D721Med (cell line): Measurements from ENCODE around the gene UNC93A.

Experiments used
- DNase-seq: peaks from one replicate; pipeline ENCODE4 v3.0.0; 2011; ENCODE audit warnings: low spot score; ENCODE audit not compliant: insufficient read length
- FAIRE-seq: peaks from 2 replicates; lab custom pipeline; 2011; peaks lifted over from hg19 to GRCh38; lab: Jason Lieb, UNC
- TF ChIP-seq, protein P1 (sequence below): IDR thresholded peaks from 2 replicates; pipeline ENCODE4 v1.5.1; 2012; ENCODE audit warnings: mild to moderate bottlenecking, control low read depth; ENCODE audit not compliant: insufficient read depth; ENCODE audit errors: missing control alignments

Gene UNC93A

DNA sequence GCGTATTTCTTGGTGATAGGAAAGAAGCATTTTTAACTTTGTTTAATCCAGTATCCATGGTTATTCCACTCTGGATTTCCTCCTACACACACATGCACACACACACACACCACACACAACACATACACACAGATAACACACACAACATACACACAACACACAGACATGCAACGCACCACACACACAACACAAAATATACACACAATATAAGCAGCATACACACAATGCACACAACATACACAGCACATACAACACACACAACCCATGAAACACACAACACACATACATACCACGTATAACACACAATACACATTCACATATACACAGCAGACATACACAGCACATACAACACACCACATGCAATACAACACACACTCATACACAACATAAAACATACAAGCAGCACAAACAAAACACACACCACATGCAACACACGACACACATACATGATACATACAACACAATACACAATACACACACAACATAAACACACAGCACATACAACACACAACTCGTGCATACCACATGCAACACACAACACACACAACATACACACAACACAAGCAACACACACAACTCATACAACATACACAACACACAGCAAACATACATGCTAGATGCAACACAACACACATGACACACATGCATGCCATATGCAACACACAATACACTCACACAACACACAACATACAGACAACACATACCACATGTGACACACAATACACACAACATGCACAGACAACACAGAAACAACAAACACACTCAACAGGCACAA lies 46.7 kb downstream of the UNC93A start:
- FAIRE-seq (no peak), DNase-seq (no peak)
- TF ChIP-seq, protein P1, sequence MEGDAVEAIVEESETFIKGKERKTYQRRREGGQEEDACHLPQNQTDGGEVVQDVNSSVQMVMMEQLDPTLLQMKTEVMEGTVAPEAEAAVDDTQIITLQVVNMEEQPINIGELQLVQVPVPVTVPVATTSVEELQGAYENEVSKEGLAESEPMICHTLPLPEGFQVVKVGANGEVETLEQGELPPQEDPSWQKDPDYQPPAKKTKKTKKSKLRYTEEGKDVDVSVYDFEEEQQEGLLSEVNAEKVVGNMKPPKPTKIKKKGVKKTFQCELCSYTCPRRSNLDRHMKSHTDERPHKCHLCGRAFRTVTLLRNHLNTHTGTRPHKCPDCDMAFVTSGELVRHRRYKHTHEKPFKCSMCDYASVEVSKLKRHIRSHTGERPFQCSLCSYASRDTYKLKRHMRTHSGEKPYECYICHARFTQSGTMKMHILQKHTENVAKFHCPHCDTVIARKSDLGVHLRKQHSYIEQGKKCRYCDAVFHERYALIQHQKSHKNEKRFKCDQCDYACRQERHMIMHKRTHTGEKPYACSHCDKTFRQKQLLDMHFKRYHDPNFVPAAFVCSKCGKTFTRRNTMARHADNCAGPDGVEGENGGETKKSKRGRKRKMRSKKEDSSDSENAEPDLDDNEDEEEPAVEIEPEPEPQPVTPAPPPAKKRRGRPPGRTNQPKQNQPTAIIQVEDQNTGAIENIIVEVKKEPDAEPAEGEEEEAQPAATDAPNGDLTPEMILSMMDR, result no peak

DNA sequence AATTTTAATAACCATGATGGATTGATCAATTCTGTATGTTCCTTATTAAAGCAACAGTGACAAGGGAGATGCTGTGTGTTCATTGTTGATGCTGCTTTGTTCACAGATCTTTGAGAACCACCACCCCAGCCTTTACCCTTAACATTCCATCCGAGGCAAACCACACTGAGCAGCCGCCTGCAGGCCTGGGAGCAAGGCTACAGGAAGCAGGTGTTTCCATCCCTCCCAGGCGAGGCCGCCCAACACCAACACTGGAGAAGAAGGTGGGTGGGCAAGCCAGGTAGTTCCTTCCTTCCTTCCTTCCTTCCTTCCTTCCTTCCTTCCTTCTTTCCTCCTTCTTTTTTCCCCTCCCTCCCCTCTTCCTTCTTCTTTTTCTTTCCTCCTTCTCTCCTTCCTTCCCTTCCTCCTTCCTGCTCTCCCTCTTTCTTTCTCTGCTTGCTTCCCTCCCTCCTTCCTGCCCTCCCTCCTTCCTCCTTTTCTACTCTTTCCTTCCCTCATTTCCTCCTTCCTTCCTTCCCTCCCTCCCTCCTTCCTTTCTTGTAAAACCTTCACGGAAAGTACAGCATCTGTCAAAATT lies 47.5 kb downstream of the UNC93A start:
- FAIRE-seq (no peak), DNase-seq (no peak)
- TF ChIP-seq, protein P1, result no peak

DNA sequence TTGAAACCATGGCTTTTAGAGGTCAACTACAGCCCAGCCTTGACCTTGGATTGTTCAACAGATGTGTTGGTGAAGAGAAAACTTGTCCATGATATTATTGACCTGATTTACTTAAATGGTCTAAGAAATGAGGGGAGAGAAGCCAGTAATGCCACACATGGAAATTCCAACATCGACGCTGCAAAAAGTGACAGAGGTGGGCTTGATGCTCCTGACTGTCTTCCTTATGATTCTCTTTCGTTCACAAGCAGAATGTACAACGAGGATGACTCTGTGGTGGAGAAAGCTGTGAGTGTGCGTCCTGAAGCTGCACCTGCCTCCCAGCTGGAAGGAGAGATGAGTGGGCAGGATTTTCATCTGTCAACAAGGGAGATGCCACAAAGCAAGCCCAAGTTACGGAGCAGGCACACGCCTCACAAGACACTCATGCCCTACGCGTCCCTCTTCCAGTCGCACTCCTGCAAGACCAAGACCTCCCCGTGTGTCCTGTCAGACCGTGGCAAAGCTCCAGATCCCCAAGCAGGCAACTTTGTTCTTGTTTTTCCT lies 50.0 kb downstream of the UNC93A start:
- TF ChIP-seq, protein P1, result no peak
- DNase-seq, result no peak
- no peak for FAIRE-seq

DNA sequence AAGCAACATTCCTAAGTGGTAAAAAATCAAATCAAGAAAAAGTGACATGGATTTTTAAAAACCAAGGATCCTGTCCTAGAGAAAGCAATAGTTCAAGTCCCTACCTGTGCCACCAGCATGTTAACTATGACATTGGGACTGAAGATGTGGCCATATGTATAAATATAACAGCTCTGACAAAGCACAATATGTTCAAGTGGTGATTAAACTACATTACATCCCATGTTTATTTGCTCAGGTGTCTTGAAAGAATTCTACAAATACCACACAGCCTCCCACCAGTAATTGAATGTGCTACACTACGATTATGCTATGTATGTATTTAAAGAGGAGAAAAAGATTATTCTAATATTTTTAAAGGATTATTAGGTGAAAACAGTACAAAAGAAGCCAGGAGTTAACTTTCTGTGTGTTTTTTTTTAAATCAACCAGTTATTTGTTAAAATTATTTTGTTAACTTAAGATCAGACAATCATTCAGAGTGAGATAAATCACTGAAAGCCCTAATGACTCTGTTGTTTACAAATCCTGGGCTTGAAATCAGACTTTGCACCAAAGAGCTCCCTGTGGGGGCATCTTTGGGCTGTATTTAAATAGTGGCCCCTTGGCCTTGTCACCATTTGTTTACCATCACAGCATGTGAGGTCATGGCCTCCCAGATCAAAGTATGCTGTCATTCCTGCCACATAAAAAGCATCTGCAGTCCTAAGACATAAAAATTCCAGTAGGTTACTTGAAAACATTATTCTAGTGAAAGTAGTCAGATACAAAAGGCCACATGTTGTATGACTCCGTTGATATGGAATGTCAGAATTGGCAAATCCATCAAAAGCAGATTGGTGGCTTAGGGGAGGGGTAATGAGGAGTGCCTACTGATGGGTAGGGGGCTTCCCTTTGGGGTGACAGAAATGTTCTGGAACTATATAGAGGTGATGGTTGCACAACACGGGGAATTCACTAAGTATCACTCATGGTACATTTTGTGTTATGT lies 50.8 kb downstream of the UNC93A start:
- no peak for DNase-seq
- no peak for FAIRE-seq
- TF ChIP-seq, protein P1, result no peak

DNA sequence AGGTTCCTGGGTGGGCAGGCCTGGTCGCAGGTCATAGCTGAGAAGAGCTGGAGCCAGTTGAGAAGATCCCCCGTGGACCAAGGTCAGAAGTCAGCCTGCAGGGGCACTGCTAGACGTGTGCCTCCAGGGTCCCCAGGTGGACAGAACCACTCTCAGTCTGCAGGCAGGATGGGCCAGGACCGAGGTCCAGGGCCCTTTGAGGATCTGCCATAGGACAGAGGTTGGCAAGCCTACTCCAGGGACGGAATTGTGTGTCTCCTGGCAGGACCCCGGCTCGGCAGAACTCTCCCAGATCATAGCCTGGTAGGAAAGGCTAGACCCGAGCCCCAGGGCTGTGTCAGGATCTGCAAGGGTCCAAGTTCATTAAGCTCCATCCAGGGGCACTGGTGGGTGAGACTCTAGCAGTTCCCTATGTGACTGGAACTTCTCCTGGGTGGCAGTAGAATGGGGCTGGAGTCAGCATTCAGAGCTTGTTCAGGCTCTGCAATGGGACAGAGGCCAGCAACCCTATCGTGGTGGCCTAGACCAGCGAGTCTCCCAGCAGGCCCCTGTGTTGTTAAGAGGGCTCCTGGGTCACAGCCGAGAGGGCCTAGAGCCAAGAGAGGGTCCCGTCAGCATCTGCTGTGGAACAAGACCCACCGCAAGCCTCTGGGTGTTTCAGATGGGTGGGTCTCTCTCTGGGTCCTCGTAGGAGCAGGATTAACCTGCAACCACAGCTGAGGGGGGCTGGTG lies 51.9 kb downstream of the UNC93A start:
- DNase-seq, result no peak
- no peak for FAIRE-seq
- TF ChIP-seq, protein P1, result no peak

DNA sequence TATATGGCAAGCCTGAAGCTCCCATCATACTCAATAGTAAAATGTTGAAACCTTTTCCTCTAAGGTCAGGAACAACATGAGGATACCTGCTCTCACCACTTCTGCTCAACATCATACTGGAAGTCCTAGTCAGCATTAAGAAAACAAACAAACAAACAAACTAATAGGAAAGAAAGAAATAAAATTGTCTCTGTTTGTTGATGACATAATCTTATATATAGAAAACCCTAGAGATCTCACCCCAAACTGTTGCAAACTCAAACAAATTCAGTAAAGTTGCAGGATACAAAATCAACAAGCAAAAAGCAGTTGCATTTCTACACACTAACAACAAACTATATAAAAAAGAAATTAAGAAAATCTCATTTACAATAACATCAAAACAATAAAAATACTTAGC lies 54.2 kb downstream of the UNC93A start:
- FAIRE-seq, result no peak
- TF ChIP-seq, protein P1, result no peak
- no peak for DNase-seq
